ENCODE data around the gene ARPC5L. TPM values are rescaled to one million over a fixed set of nuclear protein-coding genes. Genes with fewer than 3 reads are reported as not detected.

The ARPC5L gene
- polyA plus RNA-seq, 4 donors = 38.9 to 55.7 (median 53.6) TPM

GRCh38 chr9:124854822-124855221 lies 7.1 kb upstream of the ARPC5L start:
- 55 to 59% (median 56%) methylated on average over 7 of the region's 7 CpGs for WGBS, 3 donors
- Histone ChIP-seq H3K27me3 (ENCODE audit: control insufficient read depth in 3 of 3, insufficient read depth in 3 of 3, low read length in 3 of 3) (no peaks in the 10 kb centered on the region), H3K27ac (ENCODE audit: low read depth in 1 of 3, low read length in 2 of 3) (no peak overlapping the region), H3K4me1 (ENCODE audit: control insufficient read depth in 3 of 3, insufficient read depth in 2 of 3, low read depth in 1 of 3, low read length in 2 of 3) (peaks cover 0 to 16% (median 3%) of the 10 kb centered on the region in 3 donors), H3K4me3 (ENCODE audit: low read depth in 1 of 3, low read length in 3 of 3) (no peak overlapping the region), H3K9me3 (ENCODE audit: control insufficient read depth in 2 of 2, insufficient read depth in 1 of 2, low read depth in 1 of 2, low read length in 1 of 2) (no peaks in the 10 kb centered on the region), H3K36me3 (ENCODE audit: control insufficient read depth in 3 of 3, insufficient read depth in 2 of 3, low read depth in 1 of 3, low read length in 3 of 3) (peaks cover 5 to 47% (median 24%) of the 10 kb centered on the region in 3 donors)
- FAIRE-seq (no peak), DNase-seq (no peak)

- H3K27me3 ChIP-seq (ENCODE audit: control insufficient read depth in 3 of 3, insufficient read depth in 3 of 3, low read length in 3 of 3) = no peaks in the 10 kb centered on the region
- FAIRE-seq (no peak), DNase-seq (no peak)
- peaks cover 5 to 55% (median 29%) of the 10 kb centered on the region in 3 donors for H3K36me3 ChIP-seq (ENCODE audit: control insufficient read depth in 3 of 3, insufficient read depth in 2 of 3, low read depth in 1 of 3, low read length in 3 of 3)
- no peaks in the 10 kb centered on the region for H3K9me3 ChIP-seq (ENCODE audit: control insufficient read depth in 2 of 2, insufficient read depth in 1 of 2, low read depth in 1 of 2, low read length in 1 of 2)
- H3K4me3 ChIP-seq (ENCODE audit: low read depth in 1 of 3, low read length in 3 of 3) = no peak overlapping the region
- H3K27ac ChIP-seq (ENCODE audit: low read depth in 1 of 3, low read length in 2 of 3) = no peak overlapping the region
- 82 to 87% (median 85%) methylated on average over 18 of the region's 18 CpGs for WGBS, 3 donors
- peaks cover 0 to 23% (median 3%) of the 10 kb centered on the region in 3 donors for H3K4me1 ChIP-seq (ENCODE audit: control insufficient read depth in 3 of 3, insufficient read depth in 2 of 3, low read depth in 1 of 3, low read length in 2 of 3)
Observed at GRCh38 chr9:124855566-124855943, 6.4 kb upstream of the ARPC5L start.

DNA sequence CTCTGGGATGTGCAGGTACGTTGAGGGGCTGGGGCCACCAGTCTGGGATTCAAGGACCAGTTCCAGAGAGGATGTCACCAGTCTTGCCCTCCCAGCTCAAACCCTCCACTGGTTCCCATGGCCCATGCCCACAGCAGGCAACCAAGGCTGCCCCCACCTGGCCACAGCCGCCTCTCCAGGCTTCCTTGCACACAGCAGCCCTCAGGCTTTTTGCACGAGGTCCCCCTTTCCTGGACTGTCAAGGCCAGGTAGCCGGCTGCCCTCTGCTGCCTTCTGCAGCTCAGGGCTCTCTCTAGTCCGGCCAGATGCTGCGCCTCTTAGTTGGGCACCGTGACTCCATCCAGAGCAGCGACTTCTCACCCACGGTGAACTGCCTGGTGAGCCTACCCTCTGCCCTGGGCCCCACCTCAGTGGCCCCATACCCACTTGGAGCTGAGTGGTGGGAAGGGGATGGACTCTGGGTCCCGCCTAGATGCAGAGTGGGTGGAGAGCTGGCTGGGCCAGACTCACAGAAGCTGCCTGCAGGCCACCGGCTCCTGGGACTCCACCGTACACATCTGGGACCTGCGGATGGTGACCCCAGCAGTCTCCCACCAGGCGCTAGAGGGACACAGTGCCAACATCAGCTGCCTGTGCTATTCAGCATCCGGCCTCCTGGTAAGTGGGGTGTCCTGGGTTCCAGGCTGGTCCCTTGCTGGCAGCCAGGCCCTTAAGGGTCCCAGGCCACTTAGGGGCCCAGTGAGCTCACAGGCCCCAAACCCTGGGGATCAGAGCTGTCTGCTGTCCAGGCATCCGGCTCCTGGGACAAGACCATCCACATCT lies 5.8 kb upstream of the ARPC5L start:
- no peak for FAIRE-seq
- 62 to 73% (median 69%) methylated on average over 15 to 16 of the region's 16 CpGs for WGBS, 3 donors
- Histone ChIP-seq H3K4me3 (ENCODE audit: low read depth in 1 of 3, low read length in 3 of 3) (no peak overlapping the region), H3K36me3 (ENCODE audit: control insufficient read depth in 3 of 3, insufficient read depth in 2 of 3, low read depth in 1 of 3, low read length in 3 of 3) (peaks cover 5 to 61% (median 29%) of the 10 kb centered on the region in 3 donors), H3K27ac (ENCODE audit: low read depth in 1 of 3, low read length in 2 of 3) (no peak overlapping the region), H3K27me3 (ENCODE audit: control insufficient read depth in 3 of 3, insufficient read depth in 3 of 3, low read length in 3 of 3) (no peaks in the 10 kb centered on the region), H3K4me1 (ENCODE audit: control insufficient read depth in 3 of 3, insufficient read depth in 2 of 3, low read depth in 1 of 3, low read length in 2 of 3) (peaks cover 0 to 29% (median 3%) of the 10 kb centered on the region in 3 donors), H3K9me3 (ENCODE audit: control insufficient read depth in 2 of 2, insufficient read depth in 1 of 2, low read depth in 1 of 2, low read length in 1 of 2) (no peaks in the 10 kb centered on the region)
- DNase-seq = no peak

GRCh38 chr9:124857533-124858162 lies 4.3 kb upstream of the ARPC5L start:
- H3K4me1 ChIP-seq (ENCODE audit: control insufficient read depth in 3 of 3, insufficient read depth in 2 of 3, low read depth in 1 of 3, low read length in 2 of 3) = peaks cover 0 to 24% (median 2%) of the 10 kb centered on the region in 3 donors
- FAIRE-seq (no peak), DNase-seq (no peak)
- no peak overlapping the region for H3K27ac ChIP-seq (ENCODE audit: low read depth in 1 of 3, low read length in 2 of 3)
- no peaks in the 10 kb centered on the region for H3K9me3 ChIP-seq (ENCODE audit: control insufficient read depth in 2 of 2, insufficient read depth in 1 of 2, low read depth in 1 of 2, low read length in 1 of 2)
- H3K27me3 ChIP-seq (ENCODE audit: control insufficient read depth in 3 of 3, insufficient read depth in 3 of 3, low read length in 3 of 3) = no peaks in the 10 kb centered on the region
- WGBS, 3 donors = 85 to 89% (median 86%) methylated on average over 24 of the region's 24 CpGs
- H3K36me3 ChIP-seq (ENCODE audit: control insufficient read depth in 3 of 3, insufficient read depth in 2 of 3, low read depth in 1 of 3, low read length in 3 of 3) = peaks cover 5 to 65% (median 29%) of the 10 kb centered on the region in 3 donors
- H3K4me3 ChIP-seq (ENCODE audit: low read depth in 1 of 3, low read length in 3 of 3) = no peak overlapping the region

- Histone ChIP-seq H3K4me1 (ENCODE audit: control insufficient read depth in 3 of 3, insufficient read depth in 2 of 3, low read depth in 1 of 3, low read length in 2 of 3) (peaks cover 0 to 22% (median 0%) of the 10 kb centered on the region in 3 donors), H3K36me3 (ENCODE audit: control insufficient read depth in 3 of 3, insufficient read depth in 2 of 3, low read depth in 1 of 3, low read length in 3 of 3) (peaks cover 5 to 65% (median 29%) of the 10 kb centered on the region in 3 donors), H3K9me3 (ENCODE audit: control insufficient read depth in 2 of 2, insufficient read depth in 1 of 2, low read depth in 1 of 2, low read length in 1 of 2) (no peaks in the 10 kb centered on the region), H3K27me3 (ENCODE audit: control insufficient read depth in 3 of 3, insufficient read depth in 3 of 3, low read length in 3 of 3) (no peaks in the 10 kb centered on the region), H3K4me3 (ENCODE audit: low read depth in 1 of 3, low read length in 3 of 3) (no peak overlapping the region), H3K27ac (ENCODE audit: low read depth in 1 of 3, low read length in 2 of 3) (no peak overlapping the region)
- no peak for DNase-seq
- FAIRE-seq = no peak
- WGBS, 3 donors = 75 to 82% (median 82%) methylated on average over 9 of the region's 9 CpGs
Observed at GRCh38 chr9:124858330-124859046, 3.4 kb upstream of the ARPC5L start.

GRCh38 chr9:124859803-124860581 lies 1.9 kb upstream of the ARPC5L start:
- Histone ChIP-seq H3K4me1 (ENCODE audit: control insufficient read depth in 3 of 3, insufficient read depth in 2 of 3, low read depth in 1 of 3, low read length in 2 of 3) (peaks cover 0 to 22% (median 0%) of the 10 kb centered on the region in 3 donors), H3K27ac (ENCODE audit: low read depth in 1 of 3, low read length in 2 of 3) (no peak overlapping the region), H3K9me3 (ENCODE audit: control insufficient read depth in 2 of 2, insufficient read depth in 1 of 2, low read depth in 1 of 2, low read length in 1 of 2) (no peaks in the 10 kb centered on the region), H3K36me3 (ENCODE audit: control insufficient read depth in 3 of 3, insufficient read depth in 2 of 3, low read depth in 1 of 3, low read length in 3 of 3) (peaks cover 5 to 65% (median 29%) of the 10 kb centered on the region in 3 donors), H3K27me3 (ENCODE audit: control insufficient read depth in 3 of 3, insufficient read depth in 3 of 3, low read length in 3 of 3) (no peaks in the 10 kb centered on the region), H3K4me3 (ENCODE audit: low read depth in 1 of 3, low read length in 3 of 3) (peak overlapping the region in 1 of 3 donors; percentile 100)
- 39 to 44% (median 41%) methylated on average over 10 of the region's 10 CpGs for WGBS, 3 donors
- DNase-seq (no peak), FAIRE-seq (no peak)

DNA sequence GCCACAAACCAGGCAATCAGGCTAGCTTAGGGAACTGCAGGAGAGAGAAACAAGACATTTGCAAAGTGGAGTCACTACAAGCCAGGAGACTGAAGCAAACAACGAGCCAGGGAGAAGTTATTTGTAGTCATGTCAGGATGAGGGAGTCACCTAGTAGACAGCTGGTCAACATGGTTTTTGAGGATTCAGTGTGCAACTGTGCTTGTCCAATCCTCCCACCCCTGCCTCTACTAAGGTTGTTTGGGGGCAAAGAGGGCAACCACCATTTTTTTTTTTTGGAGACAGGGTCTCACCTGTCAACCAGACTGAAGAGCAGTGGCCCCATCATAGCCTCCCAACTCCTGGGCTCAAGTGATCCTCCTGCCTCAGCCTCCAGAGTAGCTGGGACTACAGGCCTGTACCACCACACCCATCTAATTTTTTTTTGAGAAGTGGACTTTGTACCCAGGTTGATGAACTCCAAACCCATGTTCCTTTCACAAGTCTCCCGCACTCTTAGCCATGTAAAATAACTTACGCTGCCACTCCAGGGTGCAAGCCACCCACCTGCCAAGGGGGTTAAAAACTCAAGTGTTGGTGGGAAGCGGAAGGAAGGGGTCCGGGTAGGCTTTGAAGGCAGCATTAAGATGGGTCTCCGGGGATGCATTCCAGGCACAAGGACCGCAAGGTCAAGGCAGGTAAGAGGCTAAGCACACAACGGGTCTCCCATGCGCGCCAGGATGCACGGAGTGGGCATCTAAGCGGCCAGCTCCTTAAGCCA lies 1.2 kb upstream of the ARPC5L start:
- FAIRE-seq = no peak
- H3K27me3 ChIP-seq (ENCODE audit: control insufficient read depth in 3 of 3, insufficient read depth in 3 of 3, low read length in 3 of 3) = no peaks in the 10 kb centered on the region
- DNase-seq = peak; percentile 52 to 56
- H3K36me3 ChIP-seq (ENCODE audit: control insufficient read depth in 3 of 3, insufficient read depth in 2 of 3, low read depth in 1 of 3, low read length in 3 of 3) = peaks cover 5 to 58% (median 29%) of the 10 kb centered on the region in 3 donors
- WGBS, 3 donors = 4 to 8% (median 5%) methylated on average over 12 of the region's 12 CpGs
- H3K9me3 ChIP-seq (ENCODE audit: control insufficient read depth in 2 of 2, insufficient read depth in 1 of 2, low read depth in 1 of 2, low read length in 1 of 2) = no peaks in the 10 kb centered on the region
- H3K4me3 ChIP-seq (ENCODE audit: low read depth in 1 of 3, low read length in 3 of 3) = peak overlapping the region; percentile 67 to 100 (median 71)
- peaks cover 0 to 22% (median 0%) of the 10 kb centered on the region in 3 donors for H3K4me1 ChIP-seq (ENCODE audit: control insufficient read depth in 3 of 3, insufficient read depth in 2 of 3, low read depth in 1 of 3, low read length in 2 of 3)
- H3K27ac ChIP-seq (ENCODE audit: low read depth in 1 of 3, low read length in 2 of 3) = peak overlapping the region in 2 of 3 donors; percentile 77 to 90
